Endodermal cell (in vitro differentiated cells): ENCODE results near the gene CCDC54. TPM values are rescaled to one million over a fixed set of nuclear protein-coding genes. Genes with fewer than 3 reads are reported as not detected.

Experiments
- DNase-seq: peaks from one replicate; pipeline ENCODE4 v3.0.0-alpha.2; 2017
- H3K27ac ChIP-seq: 2 replicates; pipeline ENCODE4 v1.5.1; 2013; ENCODE audit warnings: mild to moderate bottlenecking, low read depth, low read length, moderate library complexity
- H3K27me3 ChIP-seq: 2 replicates; pipeline ENCODE4 v1.6.1; 2013; ENCODE audit warnings: mild to moderate bottlenecking, low read length, moderate library complexity; ENCODE audit not compliant: insufficient read depth, control insufficient read depth, poor library complexity, severe bottlenecking
- H3K36me3 ChIP-seq: 2 replicates; pipeline ENCODE4 v1.7.0; 2013; ENCODE audit warnings: mild to moderate bottlenecking, low read length, moderate library complexity; ENCODE audit not compliant: control insufficient read depth, insufficient read depth
- H3K4me1 ChIP-seq: one replicate; pipeline ENCODE4 v1.7.0; 2013; ENCODE audit warnings: low read length; ENCODE audit not compliant: control insufficient read depth, insufficient read depth
- H3K4me3 ChIP-seq: 2 replicates; pipeline ENCODE4 v1.5.1; 2013; ENCODE audit warnings: mild to moderate bottlenecking, low read length, moderate library complexity
- H3K9ac ChIP-seq: 2 replicates; pipeline ENCODE4 v1.6.1; 2013; ENCODE audit warnings: mild to moderate bottlenecking, low read length, moderate library complexity; ENCODE audit not compliant: poor library complexity, severe bottlenecking; ENCODE audit errors: extremely low read depth
- H3K9me3 ChIP-seq: 2 replicates; pipeline ENCODE4 v1.6.1; 2013; ENCODE audit warnings: mild to moderate bottlenecking, low read length, moderate library complexity; ENCODE audit not compliant: control insufficient read depth
- H3K27ac Mint-ChIP-seq: 2 replicates; pipeline ENCODE4 v1.8.0; 2020; ENCODE audit warnings: mixed read lengths
- H3K27me3 Mint-ChIP-seq: 2 replicates; pipeline ENCODE4 v1.8.0; 2021; ENCODE audit warnings: mild to moderate bottlenecking, mixed read lengths; ENCODE audit not compliant: insufficient read depth
- H3K36me3 Mint-ChIP-seq: 2 replicates; pipeline ENCODE4 v1.8.0; 2020; ENCODE audit warnings: low read depth, mixed read lengths
- H3K4me1 Mint-ChIP-seq: 2 replicates; pipeline ENCODE4 v1.8.0; 2020; ENCODE audit warnings: mixed read lengths
- H3K4me3 Mint-ChIP-seq: 2 replicates; pipeline ENCODE4 v1.8.0; 2020; ENCODE audit warnings: mild to moderate bottlenecking, moderate library complexity, mixed read lengths
- H3K9me3 Mint-ChIP-seq: 2 replicates; pipeline ENCODE4 v1.8.0; 2020; ENCODE audit warnings: mild to moderate bottlenecking, mixed read lengths
- WGBS, 2 experiments: methylation state at CpG; one replicate each; pipeline versions ENCODE4 v1.1.5 to v1.1.7; 2013; ENCODE audit warnings: missing lambda C conversion rate in 2 of 2, mixed read lengths in 1 of 2; ENCODE audit not compliant: insufficient coverage in 1 of 2, insufficient read length in 1 of 2; 5-methylcytosine and 5-hydroxymethylcytosine counted together
- total RNA-seq, 2 donors: library from RNA; stranded (reverse); fragmentation: NEBNext Ultra II Directional in 1 of 2; extraction: Animal tissue kit (Norgen Biotek cat#: 25700) in 1 of 2; gene quantifications; 2 replicates in 1 of 2; 3 replicates in 1 of 2; pipeline ENCODE4 v1.2.1, GENCODE V29; 2021
- TF ChIP-seq, protein P1 (sequence below): fragments of 200-600 bp; sonication (generic); conservative IDR thresholded peaks from 2 replicates; pipeline ENCODE4 v1.5.0; 2021; ENCODE audit warnings: antibody characterized with exemption, mild to moderate bottlenecking

Gene CCDC54
- total RNA-seq, 2 donors from 2014 or later = not detected

DNA sequence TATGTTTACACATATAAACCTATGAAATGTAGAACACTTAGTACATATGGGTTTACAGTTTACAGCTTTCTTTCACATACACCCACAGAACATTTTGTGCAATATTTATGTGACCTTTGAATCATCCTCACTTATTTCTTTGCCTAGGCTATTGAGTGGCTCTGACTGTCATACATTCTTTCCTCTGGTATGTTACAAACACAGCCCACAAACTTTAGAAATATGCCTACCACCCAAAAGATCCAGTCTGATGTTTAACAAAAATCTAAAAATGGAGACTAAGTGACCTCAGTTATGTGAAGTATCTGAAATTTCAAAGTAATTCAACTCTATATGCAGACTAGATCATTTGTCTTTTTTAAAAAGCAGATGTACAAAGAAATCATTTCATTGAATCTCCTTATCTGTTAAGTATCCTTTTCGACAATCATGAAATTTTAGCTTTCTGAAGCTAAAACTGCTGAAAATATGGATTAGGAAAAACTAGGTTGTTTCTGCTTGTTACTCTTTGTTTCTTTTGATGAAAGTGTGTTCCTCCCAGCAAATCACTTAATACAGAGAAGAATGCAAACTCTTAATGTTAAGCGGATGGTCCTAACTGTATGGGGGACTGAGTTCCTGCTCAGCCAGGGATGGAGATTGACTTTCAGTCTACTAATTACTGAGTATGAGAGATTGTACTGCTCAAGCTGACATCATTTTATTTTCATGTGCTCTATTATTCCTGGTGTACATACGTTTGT lies 27.7 kb downstream of the CCDC54 start:
- no peaks in the 10 kb centered on the region for H3K27me3 Mint-ChIP-seq
- WGBS, 2 experiments = 88 to 95% methylated on average over 3 of the region's 3 CpGs
- no peak overlapping the region for H3K27ac ChIP-seq
- H3K4me3 Mint-ChIP-seq = no peak overlapping the region
- no peaks in the 10 kb centered on the region for H3K4me1 Mint-ChIP-seq
- TF ChIP-seq, protein P1, sequence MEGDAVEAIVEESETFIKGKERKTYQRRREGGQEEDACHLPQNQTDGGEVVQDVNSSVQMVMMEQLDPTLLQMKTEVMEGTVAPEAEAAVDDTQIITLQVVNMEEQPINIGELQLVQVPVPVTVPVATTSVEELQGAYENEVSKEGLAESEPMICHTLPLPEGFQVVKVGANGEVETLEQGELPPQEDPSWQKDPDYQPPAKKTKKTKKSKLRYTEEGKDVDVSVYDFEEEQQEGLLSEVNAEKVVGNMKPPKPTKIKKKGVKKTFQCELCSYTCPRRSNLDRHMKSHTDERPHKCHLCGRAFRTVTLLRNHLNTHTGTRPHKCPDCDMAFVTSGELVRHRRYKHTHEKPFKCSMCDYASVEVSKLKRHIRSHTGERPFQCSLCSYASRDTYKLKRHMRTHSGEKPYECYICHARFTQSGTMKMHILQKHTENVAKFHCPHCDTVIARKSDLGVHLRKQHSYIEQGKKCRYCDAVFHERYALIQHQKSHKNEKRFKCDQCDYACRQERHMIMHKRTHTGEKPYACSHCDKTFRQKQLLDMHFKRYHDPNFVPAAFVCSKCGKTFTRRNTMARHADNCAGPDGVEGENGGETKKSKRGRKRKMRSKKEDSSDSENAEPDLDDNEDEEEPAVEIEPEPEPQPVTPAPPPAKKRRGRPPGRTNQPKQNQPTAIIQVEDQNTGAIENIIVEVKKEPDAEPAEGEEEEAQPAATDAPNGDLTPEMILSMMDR = no peak
- no peaks in the 10 kb centered on the region for H3K4me1 ChIP-seq
- DNase-seq = no peak
- no peaks in the 10 kb centered on the region for H3K36me3 ChIP-seq
- no peaks in the 10 kb centered on the region for H3K36me3 Mint-ChIP-seq
- H3K9me3 Mint-ChIP-seq = peaks cover 9% of the 10 kb centered on the region
- peaks cover 15% of the 10 kb centered on the region for H3K9me3 ChIP-seq
- H3K27me3 ChIP-seq = no peaks in the 10 kb centered on the region
- H3K9ac ChIP-seq = no peak overlapping the region
- no peak overlapping the region for H3K4me3 ChIP-seq
- no peak overlapping the region for H3K27ac Mint-ChIP-seq

DNA sequence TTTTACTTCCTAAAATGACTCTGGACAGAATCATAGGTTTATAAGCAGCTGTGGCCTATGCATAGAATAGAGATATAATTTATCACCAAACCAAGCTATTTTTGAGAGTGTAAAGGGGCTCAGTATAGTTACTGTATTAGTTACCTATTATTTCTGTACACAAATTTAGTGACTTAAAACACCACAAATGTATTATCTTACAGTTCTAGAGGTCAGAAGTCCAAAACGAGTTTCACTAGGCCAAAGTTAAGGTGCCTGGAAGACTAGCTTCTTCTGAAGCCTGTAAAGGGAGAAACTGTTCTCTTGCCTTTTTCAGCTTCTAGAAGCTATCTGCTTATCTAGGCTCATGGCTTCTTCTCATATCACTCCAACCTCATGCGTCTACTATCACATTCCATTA lies 30.1 kb downstream of the CCDC54 start:
- peaks cover 9% of the 10 kb centered on the region for H3K9me3 Mint-ChIP-seq
- TF ChIP-seq, protein P1 = no peak
- Histone ChIP-seq H3K9ac (no peak overlapping the region), H3K36me3 (no peaks in the 10 kb centered on the region), H3K4me3 (no peak overlapping the region), H3K27ac (no peak overlapping the region), H3K9me3 (peaks cover 21% of the 10 kb centered on the region), H3K4me1 (no peaks in the 10 kb centered on the region), H3K27me3 (no peaks in the 10 kb centered on the region)
- WGBS, 2 experiments = 38 to 50% methylated on average over 2 of the region's 2 CpGs
- DNase-seq = no peak
- no peaks in the 10 kb centered on the region for H3K27me3 Mint-ChIP-seq
- H3K36me3 Mint-ChIP-seq = no peaks in the 10 kb centered on the region
- H3K4me1 Mint-ChIP-seq = no peaks in the 10 kb centered on the region
- H3K4me3 Mint-ChIP-seq = no peak overlapping the region
- H3K27ac Mint-ChIP-seq = no peak overlapping the region

GRCh38 chr3:107408513-107408912 lies 31.3 kb downstream of the CCDC54 start:
- Mint-ChIP-seq H3K27ac (no peak overlapping the region), H3K4me3 (no peak overlapping the region), H3K4me1 (no peaks in the 10 kb centered on the region), H3K36me3 (no peaks in the 10 kb centered on the region), H3K27me3 (no peaks in the 10 kb centered on the region), H3K9me3 (peaks cover 9% of the 10 kb centered on the region)
- Histone ChIP-seq H3K4me1 (no peaks in the 10 kb centered on the region), H3K9me3 (peaks cover 21% of the 10 kb centered on the region), H3K27ac (no peak overlapping the region), H3K27me3 (no peaks in the 10 kb centered on the region), H3K4me3 (no peak overlapping the region), H3K9ac (no peak overlapping the region), H3K36me3 (no peaks in the 10 kb centered on the region)
- WGBS, 2 experiments = 94% methylated on average over 5 of the region's 5 CpGs
- TF ChIP-seq, protein P1 = no peak
- DNase-seq = no peak
